ENCODE data around the gene GREB1. TPM values are rescaled to one million over a fixed set of nuclear protein-coding genes. Genes with fewer than 3 reads are reported as not detected.
A peak's percentile ranks its signal among the peaks of the same experiment; 100 is the strongest.

Gene GREB1
- total and polyA plus RNA-seq, 4 donors, result 12.8 to 36.6 (median 19.3) TPM

- H3K36me3 ChIP-seq (ENCODE audit: control insufficient read depth, insufficient read depth, low read length), result peaks cover 31% of the 10 kb centered on the region
- no peak overlapping the region for H3K4me3 ChIP-seq (ENCODE audit: low read depth, low read length)
- peak overlapping the region; percentile 57 for H3K27ac ChIP-seq (ENCODE audit: low read depth, low read length)
- 62% methylated on average over 12 of the region's 14 CpGs for WGBS (ENCODE audit: insufficient coverage)
- peak in 5 of 6 donors; percentile 44 to 90 (median 51) for DNase-seq (ENCODE audit: low read depth in 4 of 6, low spot score in 6 of 6)
- H3K4me1 ChIP-seq (ENCODE audit: control insufficient read depth, insufficient read depth, low read length), result no peaks in the 10 kb centered on the region
- no peaks in the 10 kb centered on the region for H3K9me3 ChIP-seq (ENCODE audit: control insufficient read depth, insufficient read depth, low read length)
- no peaks in the 10 kb centered on the region for H3K27me3 ChIP-seq (ENCODE audit: control insufficient read depth, insufficient read depth, low read length)
Observed at GRCh38 chr2:11583840-11584524, 50.1 kb downstream of the GREB1 start.

GRCh38 chr2:11584525-11585056 lies 50.7 kb downstream of the GREB1 start:
- Histone ChIP-seq H3K4me3 (ENCODE audit: low read depth, low read length) (no peak overlapping the region), H3K9me3 (ENCODE audit: control insufficient read depth, insufficient read depth, low read length) (no peaks in the 10 kb centered on the region), H3K4me1 (ENCODE audit: control insufficient read depth, insufficient read depth, low read length) (no peaks in the 10 kb centered on the region), H3K27me3 (ENCODE audit: control insufficient read depth, insufficient read depth, low read length) (no peaks in the 10 kb centered on the region), H3K27ac (ENCODE audit: low read depth, low read length) (no peak overlapping the region), H3K36me3 (ENCODE audit: control insufficient read depth, insufficient read depth, low read length) (peaks cover 29% of the 10 kb centered on the region)
- 93% methylated on average over 5 of the region's 18 CpGs for WGBS (ENCODE audit: insufficient coverage)
- DNase-seq (ENCODE audit: low read depth in 4 of 6, low spot score in 6 of 6), result no peak

- DNase-seq (ENCODE audit: low read depth in 4 of 6, low spot score in 6 of 6), result no peak
- no peak overlapping the region for H3K27ac ChIP-seq (ENCODE audit: low read depth, low read length)
Observed at GRCh38 chr2:11585071-11585470, 51.2 kb downstream of the GREB1 start.

GRCh38 chr2:11588228-11589110 lies 54.6 kb downstream of the GREB1 start:
- Histone ChIP-seq H3K27me3 (ENCODE audit: control insufficient read depth, insufficient read depth, low read length) (no peaks in the 10 kb centered on the region), H3K36me3 (ENCODE audit: control insufficient read depth, insufficient read depth, low read length) (peaks cover 25% of the 10 kb centered on the region), H3K27ac (ENCODE audit: low read depth, low read length) (no peak overlapping the region), H3K9me3 (ENCODE audit: control insufficient read depth, insufficient read depth, low read length) (no peaks in the 10 kb centered on the region), H3K4me1 (ENCODE audit: control insufficient read depth, insufficient read depth, low read length) (no peaks in the 10 kb centered on the region), H3K4me3 (ENCODE audit: low read depth, low read length) (no peak overlapping the region)
- no peak for DNase-seq (ENCODE audit: low read depth in 4 of 6, low spot score in 6 of 6)
- 95% methylated on average over 18 of the region's 21 CpGs for WGBS (ENCODE audit: insufficient coverage)

More at GRCh38 chr2:11585071-11585470, 51.2 kb downstream of the GREB1 start:
- 96% methylated on average over 6 of the region's 7 CpGs for WGBS (ENCODE audit: insufficient coverage)
- Histone ChIP-seq H3K27me3 (ENCODE audit: control insufficient read depth, insufficient read depth, low read length) (no peaks in the 10 kb centered on the region), H3K4me3 (ENCODE audit: low read depth, low read length) (no peak overlapping the region), H3K36me3 (ENCODE audit: control insufficient read depth, insufficient read depth, low read length) (peaks cover 31% of the 10 kb centered on the region), H3K4me1 (ENCODE audit: control insufficient read depth, insufficient read depth, low read length) (no peaks in the 10 kb centered on the region), H3K9me3 (ENCODE audit: control insufficient read depth, insufficient read depth, low read length) (no peaks in the 10 kb centered on the region)

GRCh38 chr2:11589316-11589940 lies 55.6 kb downstream of the GREB1 start:
- Histone ChIP-seq H3K27me3 (ENCODE audit: control insufficient read depth, insufficient read depth, low read length) (no peaks in the 10 kb centered on the region), H3K4me1 (ENCODE audit: control insufficient read depth, insufficient read depth, low read length) (no peaks in the 10 kb centered on the region), H3K36me3 (ENCODE audit: control insufficient read depth, insufficient read depth, low read length) (peaks cover 25% of the 10 kb centered on the region), H3K9me3 (ENCODE audit: control insufficient read depth, insufficient read depth, low read length) (no peaks in the 10 kb centered on the region), H3K27ac (ENCODE audit: low read depth, low read length) (no peak overlapping the region), H3K4me3 (ENCODE audit: low read depth, low read length) (no peak overlapping the region)
- WGBS (ENCODE audit: insufficient coverage), result 93% methylated on average over 10 of the region's 12 CpGs
- DNase-seq (ENCODE audit: low read depth in 4 of 6, low spot score in 6 of 6), result no peak

GRCh38 chr2:11590193-11590592 lies 56.3 kb downstream of the GREB1 start:
- DNase-seq (ENCODE audit: low read depth in 4 of 6, low spot score in 6 of 6), result no peak
- Histone ChIP-seq H3K27ac (ENCODE audit: low read depth, low read length) (no peak overlapping the region), H3K36me3 (ENCODE audit: control insufficient read depth, insufficient read depth, low read length) (peaks cover 25% of the 10 kb centered on the region), H3K27me3 (ENCODE audit: control insufficient read depth, insufficient read depth, low read length) (no peaks in the 10 kb centered on the region), H3K4me1 (ENCODE audit: control insufficient read depth, insufficient read depth, low read length) (no peaks in the 10 kb centered on the region), H3K9me3 (ENCODE audit: control insufficient read depth, insufficient read depth, low read length) (no peaks in the 10 kb centered on the region), H3K4me3 (ENCODE audit: low read depth, low read length) (no peak overlapping the region)
- 96% methylated on average over 9 of the region's 9 CpGs for WGBS (ENCODE audit: insufficient coverage)

- Histone ChIP-seq H3K4me3 (ENCODE audit: low read depth, low read length) (no peak overlapping the region), H3K27ac (ENCODE audit: low read depth, low read length) (no peak overlapping the region), H3K9me3 (ENCODE audit: control insufficient read depth, insufficient read depth, low read length) (no peaks in the 10 kb centered on the region), H3K36me3 (ENCODE audit: control insufficient read depth, insufficient read depth, low read length) (peaks cover 25% of the 10 kb centered on the region), H3K4me1 (ENCODE audit: control insufficient read depth, insufficient read depth, low read length) (no peaks in the 10 kb centered on the region), H3K27me3 (ENCODE audit: control insufficient read depth, insufficient read depth, low read length) (no peaks in the 10 kb centered on the region)
- peak in 1 of 6 donors; percentile 62 for DNase-seq (ENCODE audit: low read depth in 4 of 6, low spot score in 6 of 6)
- 87% methylated on average over 3 of the region's 8 CpGs for WGBS (ENCODE audit: insufficient coverage)
Observed at GRCh38 chr2:11591091-11591490, 57.2 kb downstream of the GREB1 start.

- no peak overlapping the region for H3K27ac ChIP-seq (ENCODE audit: low read depth, low read length)
- H3K36me3 ChIP-seq (ENCODE audit: control insufficient read depth, insufficient read depth, low read length), result peaks cover 24% of the 10 kb centered on the region
- no peaks in the 10 kb centered on the region for H3K27me3 ChIP-seq (ENCODE audit: control insufficient read depth, insufficient read depth, low read length)
- 95% methylated on average over 53 of the region's 53 CpGs for WGBS (ENCODE audit: insufficient coverage)
- no peaks in the 10 kb centered on the region for H3K4me1 ChIP-seq (ENCODE audit: control insufficient read depth, insufficient read depth, low read length)
- no peaks in the 10 kb centered on the region for H3K9me3 ChIP-seq (ENCODE audit: control insufficient read depth, insufficient read depth, low read length)
- no peak for DNase-seq (ENCODE audit: low read depth in 4 of 6, low spot score in 6 of 6)
- H3K4me3 ChIP-seq (ENCODE audit: low read depth, low read length), result no peak overlapping the region
Observed at GRCh38 chr2:11592671-11593574, 59.1 kb downstream of the GREB1 start.

- Histone ChIP-seq H3K4me3 (ENCODE audit: low read depth, low read length) (no peak overlapping the region), H3K9me3 (ENCODE audit: control insufficient read depth, insufficient read depth, low read length) (no peaks in the 10 kb centered on the region), H3K36me3 (ENCODE audit: control insufficient read depth, insufficient read depth, low read length) (peaks cover 17% of the 10 kb centered on the region), H3K4me1 (ENCODE audit: control insufficient read depth, insufficient read depth, low read length) (no peaks in the 10 kb centered on the region), H3K27ac (ENCODE audit: low read depth, low read length) (no peak overlapping the region), H3K27me3 (ENCODE audit: control insufficient read depth, insufficient read depth, low read length) (no peaks in the 10 kb centered on the region)
- no peak for DNase-seq (ENCODE audit: low read depth in 4 of 6, low spot score in 6 of 6)
- WGBS (ENCODE audit: insufficient coverage), result 98% methylated on average over 10 of the region's 10 CpGs
Observed at GRCh38 chr2:11596801-11597200, 63.0 kb downstream of the GREB1 start.

Data from spinal cord (tissue), 10 donors.